Small intestine (tissue), 7 donors: ENCODE results near the gene FAM193B. TPM values are rescaled to one million over a fixed set of nuclear protein-coding genes. Genes with fewer than 3 reads are reported as not detected.

Experiments
- DNase-seq, 2 donors: peaks; one replicate each; pipeline versions ENCODE4 v3.0.0 to v3.0.0-alpha.2; 2013
- FAIRE-seq: peaks from 2 replicates; lab custom pipeline; 2012; peaks lifted over from hg19 to GRCh38; lab: Jason Lieb, UNC
- H3K27ac ChIP-seq, 3 donors: one replicate each; pipeline ENCODE4 v1.5.1; 2013; ENCODE audit warnings: low read length in 2 of 3, mild to moderate bottlenecking in 2 of 3, control low read depth in 1 of 3, inconsistent platforms in 1 of 3, low read depth in 1 of 3, moderate library complexity in 1 of 3
- H3K27me3 ChIP-seq, 3 donors: one replicate each; pipeline ENCODE4 v1.6.1; 2013; ENCODE audit warnings: low read length in 3 of 3, inconsistent platforms in 1 of 3; ENCODE audit not compliant: control insufficient read depth in 3 of 3, insufficient read depth in 3 of 3
- H3K36me3 ChIP-seq, 3 donors: one replicate each; pipeline ENCODE4 v1.6.1; 2013; ENCODE audit warnings: low read length in 3 of 3, inconsistent platforms in 1 of 3, low read depth in 1 of 3, mild to moderate bottlenecking in 1 of 3, moderate library complexity in 1 of 3; ENCODE audit not compliant: control insufficient read depth in 3 of 3, insufficient read depth in 2 of 3
- H3K4me1 ChIP-seq, 3 donors: one replicate each; pipeline ENCODE4 v1.6.1; 2013; ENCODE audit warnings: low read length in 2 of 3, inconsistent platforms in 1 of 3, low read depth in 1 of 3, mild to moderate bottlenecking in 1 of 3, moderate library complexity in 1 of 3; ENCODE audit not compliant: control insufficient read depth in 3 of 3, insufficient read depth in 2 of 3
- H3K4me3 ChIP-seq, 3 donors: one replicate each; pipeline ENCODE4 v1.5.1; 2013; ENCODE audit warnings: low read length in 3 of 3, control low read depth in 1 of 3, inconsistent platforms in 1 of 3, low read depth in 1 of 3, mild to moderate bottlenecking in 1 of 3, moderate library complexity in 1 of 3
- H3K9me3 ChIP-seq, 2 donors: one replicate each; pipeline ENCODE4 v1.6.1; 2013; ENCODE audit warnings: low read depth in 1 of 2, low read length in 1 of 2; ENCODE audit not compliant: control insufficient read depth in 2 of 2, insufficient read depth in 1 of 2
- WGBS, 3 donors: extraction: QIAGEN DNeasy Blood & Tissue Kit; methylation state at CpG; one replicate each; pipeline ENCODE4 v1.1.7; 2013; 5-methylcytosine and 5-hydroxymethylcytosine counted together
- polyA plus RNA-seq, 4 donors: library from polyadenylated mRNA; stranded (reverse) in 3 of 4; unstranded in 1 of 4; fragments of 200-250 nt in 3 of 4; fragments of 120-200 nt in 1 of 4; gene quantifications; one replicate each; pipeline versions ENCODE4 v1.2.1 to v1.2.3, GENCODE V29; 2013
- donor health status: healthy with polysubstance abuse.
- donor health status: control.
- donor health status: control.
- donor health status: Bipolar disorder and iron deficiency.
- donor health status: healthy.

FAM193B gene
- polyA plus RNA-seq, 4 donors, result 68.7 to 336 (median 155) TPM

- Histone ChIP-seq H3K27me3 (peaks cover 0 to 19% (median 0%) of the 10 kb centered on the region in 3 donors), H3K4me1 (peaks cover 0 to 17% (median 0%) of the 10 kb centered on the region in 3 donors), H3K4me3 (no peak overlapping the region), H3K9me3 (no peaks in the 10 kb centered on the region), H3K36me3 (peaks cover 0 to 48% (median 4%) of the 10 kb centered on the region in 3 donors), H3K27ac (no peak overlapping the region)
- FAIRE-seq (no peak), DNase-seq (no peak)
- 83 to 90% (median 90%) methylated on average over 10 of the region's 10 CpGs for WGBS, 3 donors
Observed at GRCh38 chr5:177470759-177471536, 83.4 kb downstream of the FAM193B start.

Other genes starting within 250 kb of the FAM193B start
- 10 to 100 TPM; 11.9 to 22.9 (median 14.4) TPM for gene MXD3, start 242.7 kb downstream of the FAM193B start, polyA plus RNA-seq
- 100 to 1,000 TPM in 2 of 4 donors, 10 to 100 TPM in 2; 73.6 to 304 (median 158) TPM for gene LMAN2, start 202.9 kb downstream of the FAM193B start, polyA plus RNA-seq
- gene RGS14, start 196.6 kb downstream of the FAM193B start, polyA plus RNA-seq, result 10 to 100 TPM; 12.8 to 31.3 (median 20.6) TPM
- under 1 TPM in 2 of 4 donors, not detected in 2; 0.01 to 0.07 TPM for gene SLC34A1, start 170.1 kb downstream of the FAM193B start, polyA plus RNA-seq
- gene PFN3, start 153.9 kb downstream of the FAM193B start, polyA plus RNA-seq, result not detected
- 10 to 100 TPM in 3 of 4 donors, under 1 TPM in 1; 0.28 to 22.4 (median 18.6) TPM for gene F12, start 145.0 kb downstream of the FAM193B start, polyA plus RNA-seq
- gene GRK6, start 127.9 kb downstream of the FAM193B start, polyA plus RNA-seq, result 10 to 100 TPM; 17.0 to 29.5 (median 24.4) TPM
- 1 to 10 TPM in 3 of 4 donors, under 1 TPM in 1; 0.86 to 3.7 (median 2.0) TPM for gene PRR7, start 107.7 kb downstream of the FAM193B start, polyA plus RNA-seq
- 10 to 100 TPM in 2 of 4 donors, 1 to 10 TPM in 2; 1.6 to 32.0 (median 14.2) TPM for gene DBN1, start 80.9 kb downstream of the FAM193B start, polyA plus RNA-seq
- gene PDLIM7, start 57.0 kb downstream of the FAM193B start, polyA plus RNA-seq, result 10 to 100 TPM in 2 of 4 donors, 1 to 10 TPM in 2; 3.8 to 44.4 (median 18.3) TPM
- 1 to 10 TPM; 3.1 to 6.0 (median 4.1) TPM for gene DOK3, start 44.7 kb downstream of the FAM193B start, polyA plus RNA-seq
- gene DDX41, start 37.6 kb downstream of the FAM193B start, polyA plus RNA-seq, result 10 to 100 TPM; 81.9 to 95.4 (median 87.6) TPM
- 100 to 1,000 TPM in 2 of 4 donors, 10 to 100 TPM in 2; 34.9 to 183 (median 86.3) TPM for gene TMED9, start 37.6 kb upstream of the FAM193B start, polyA plus RNA-seq
- 10 to 100 TPM; 10.5 to 29.0 (median 22.2) TPM for gene B4GALT7, start 45.6 kb upstream of the FAM193B start, polyA plus RNA-seq
- 1 to 10 TPM in 1 of 4 donors, under 1 TPM in 1, not detected in 2; 0.12 to 1.5 TPM for gene FAM153A, start 228.3 kb upstream of the FAM193B start, polyA plus RNA-seq